Measurements from ENCODE around the gene FOXQ1.
"Not testable (repeated sequence)": the region's sequence is repeated elsewhere in the genome, so short reads cannot be mapped to it uniquely, and the experiment has no call there.

FOXQ1 gene

GRCh38 chr6:1324936-1325335, 13.0 kb downstream of the FOXQ1 start:
- no peak for DNase-seq

DNA sequence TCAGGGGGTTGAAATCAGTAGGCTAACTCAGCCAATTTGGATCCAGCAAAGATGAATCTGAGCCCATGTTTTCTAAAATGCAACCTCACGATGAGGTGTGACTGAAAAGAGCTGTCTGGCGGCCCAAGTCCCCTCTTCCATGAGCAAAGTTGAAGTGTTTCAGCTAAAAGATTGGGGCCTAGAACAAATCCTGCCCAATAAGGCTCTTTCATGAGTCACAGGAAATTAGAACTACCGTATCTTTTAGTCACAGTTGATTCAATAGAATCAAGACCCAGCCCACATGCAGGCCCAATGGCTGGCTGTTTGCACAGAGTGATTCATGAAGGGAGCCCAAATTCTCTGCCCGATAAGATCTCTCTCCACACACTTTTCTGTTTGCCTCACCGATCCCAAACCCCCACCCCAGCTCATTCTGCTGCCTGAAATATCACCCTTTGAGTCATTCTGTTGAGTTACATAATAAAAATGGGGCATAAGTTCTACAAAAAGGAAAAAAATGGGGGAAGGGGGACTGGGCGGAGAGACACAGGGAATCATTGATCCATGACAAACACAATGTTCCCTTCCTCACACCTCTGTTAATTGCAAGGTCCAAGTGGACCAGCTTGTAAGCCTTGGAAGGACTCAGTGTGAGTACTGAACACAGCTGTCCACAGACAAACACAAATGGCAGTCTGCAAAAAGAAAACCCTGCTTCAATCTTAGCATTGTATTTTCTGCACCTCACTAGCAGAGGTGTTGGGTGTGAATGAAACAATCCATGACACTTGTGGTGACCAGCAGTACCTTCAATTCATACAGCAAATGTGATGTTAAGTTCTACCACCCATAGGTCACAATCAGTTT, 13.8 kb downstream of the FOXQ1 start:
- DNase-seq, result no peak

DNA sequence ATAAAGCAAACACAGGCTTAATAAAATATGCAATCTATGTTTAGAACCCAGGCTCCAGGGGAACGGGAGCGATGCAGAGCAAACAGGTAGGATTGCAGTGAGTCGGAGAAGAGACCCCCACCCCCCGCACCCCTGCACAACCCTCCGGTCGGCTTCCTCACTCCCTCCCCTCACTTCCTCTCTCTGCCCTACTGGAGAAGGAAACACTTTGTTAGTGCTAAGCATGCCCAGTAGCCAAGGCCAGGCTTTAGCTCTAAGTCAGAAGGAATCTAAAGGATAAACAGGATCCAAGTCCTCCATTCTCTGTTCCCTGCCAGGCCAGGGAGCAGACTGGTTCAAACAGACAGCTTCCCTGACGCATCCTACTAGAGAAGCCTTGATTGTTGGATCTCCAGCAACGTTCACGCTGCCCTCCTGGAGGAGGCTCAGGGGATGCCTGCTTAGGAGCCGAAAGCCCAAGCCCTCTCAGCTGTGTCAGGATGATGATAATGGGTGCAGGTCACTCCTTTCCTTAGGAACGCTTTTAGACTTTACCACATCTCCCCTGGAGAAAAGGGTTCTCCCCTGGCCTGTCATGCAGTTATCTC, 14.7 kb downstream of the FOXQ1 start:
- no peak for DNase-seq

DNA sequence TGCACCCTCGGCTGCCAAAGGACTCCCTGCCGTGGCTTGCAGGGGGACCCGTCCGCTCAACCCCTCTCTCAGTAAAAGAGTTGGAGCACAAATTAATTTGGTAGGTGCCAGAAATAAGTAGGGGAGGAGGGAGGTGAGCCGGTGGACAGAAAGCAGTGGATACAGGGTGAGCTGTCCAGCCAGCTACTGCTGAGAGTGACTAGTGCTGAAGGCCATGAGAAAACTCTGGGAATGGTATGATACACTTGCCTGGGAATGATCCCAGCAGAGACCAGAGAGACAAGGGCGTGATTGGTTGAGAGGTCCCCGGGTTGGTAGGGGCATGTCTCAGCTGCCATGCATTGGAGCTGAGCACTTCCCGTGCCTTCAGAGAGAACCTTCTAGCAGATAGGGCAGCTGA, 15.7 kb downstream of the FOXQ1 start:
- DNase-seq, result no peak

DNA sequence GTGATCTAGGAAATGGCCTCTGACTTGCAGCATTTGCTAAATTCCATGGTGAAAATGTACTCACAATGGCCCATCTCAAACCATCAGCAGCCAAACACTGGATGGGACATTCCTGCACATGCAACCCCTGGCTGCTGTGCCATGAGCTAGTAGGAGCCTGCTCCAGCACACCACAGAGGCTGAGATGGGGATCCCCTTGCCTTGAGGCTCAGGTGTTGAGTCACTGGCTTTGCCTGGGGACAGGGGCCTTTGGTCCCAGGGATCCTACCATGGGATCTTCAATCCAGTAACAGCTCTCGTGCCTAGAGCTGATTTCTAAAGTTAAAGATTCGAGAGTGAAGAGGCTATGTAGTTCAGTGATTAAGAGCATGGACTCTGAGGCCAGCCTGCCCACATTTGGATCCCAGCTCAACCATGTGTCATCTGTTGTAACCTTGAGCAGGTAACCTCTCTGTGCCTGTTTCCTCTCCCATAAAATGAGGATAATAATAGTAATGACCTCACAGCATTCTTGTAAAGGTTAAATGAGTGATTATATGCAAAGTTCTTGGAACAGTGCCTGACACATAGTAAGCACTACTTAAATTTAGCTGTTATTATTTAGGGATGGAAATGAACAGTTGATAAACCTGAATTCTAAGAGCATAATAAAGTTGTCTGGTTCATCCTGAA, 16.4 kb downstream of the FOXQ1 start:
- DNase-seq, result no peak

GRCh38 chr6:1329708-1330107, 17.8 kb downstream of the FOXQ1 start:
- DNase-seq, result no peak

GRCh38 chr6:1334684-1335083, 22.8 kb downstream of the FOXQ1 start:
- DNase-seq, result no peak

DNA sequence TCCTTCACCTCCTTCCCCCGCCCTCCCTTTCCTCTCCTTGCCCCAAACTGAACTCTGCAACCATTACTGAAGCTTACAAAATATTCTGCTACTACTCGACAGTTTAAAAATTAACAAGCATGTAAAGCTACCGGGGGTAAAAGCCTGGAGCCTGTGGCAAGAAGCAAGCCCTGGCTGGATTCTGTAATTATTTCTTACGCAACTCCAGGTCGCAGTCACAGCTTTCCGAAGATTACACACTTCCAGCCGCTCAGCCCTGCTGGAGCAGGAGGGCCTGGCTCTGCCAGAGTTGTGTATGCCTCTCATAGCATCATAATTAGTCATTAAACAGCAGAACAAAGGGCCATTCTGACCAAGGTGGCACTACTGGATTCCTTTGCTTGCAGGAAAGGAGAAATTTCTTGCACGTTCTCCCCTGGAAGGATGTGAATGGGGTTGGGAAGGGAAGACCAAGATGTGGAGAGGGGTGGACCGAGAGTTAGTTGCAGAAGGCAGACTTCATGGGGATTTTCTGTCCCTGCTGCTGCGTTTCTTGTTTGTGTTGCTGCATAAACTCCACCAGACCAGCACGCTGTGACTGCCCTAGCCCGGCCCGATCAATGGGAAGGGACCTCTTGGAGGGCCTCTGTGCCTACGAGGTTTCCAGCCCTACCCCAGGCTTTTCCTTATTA, 23.6 kb downstream of the FOXQ1 start:
- no peak for DNase-seq

GRCh38 chr6:1336246-1336843, 24.4 kb downstream of the FOXQ1 start:
- DNase-seq, result no peak

GRCh38 chr6:1337791-1338190, 25.9 kb downstream of the FOXQ1 start:
- no peak for DNase-seq

GRCh38 chr6:1346101-1346500, 34.2 kb downstream of the FOXQ1 start:
- no peak for DNase-seq

- DNase-seq, result no peak
Measured at GRCh38 chr6:1346558-1347091, 34.7 kb downstream of the FOXQ1 start.

DNA sequence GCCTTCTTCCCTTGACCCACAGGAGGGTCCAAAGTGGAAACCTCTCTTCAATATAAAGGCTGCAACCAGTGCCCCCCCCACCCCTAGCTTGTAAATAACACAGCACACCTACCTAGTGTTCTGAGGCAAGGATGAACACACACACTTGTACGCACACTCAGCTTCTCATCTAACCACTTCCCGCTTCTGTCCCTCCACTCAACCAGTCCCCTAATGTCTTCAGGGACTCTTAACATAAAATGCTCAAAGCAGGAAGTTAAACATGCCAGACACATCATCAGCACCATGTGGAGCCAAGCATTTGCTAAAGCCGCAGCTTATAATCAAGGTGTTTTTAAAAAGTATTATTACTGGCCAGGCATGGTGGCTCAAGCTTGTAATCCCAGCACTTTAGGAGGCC, 35.3 kb downstream of the FOXQ1 start:
- DNase-seq, result no peak

- no peak for DNase-seq
Measured at GRCh38 chr6:1348675-1349074, 36.8 kb downstream of the FOXQ1 start.

DNA sequence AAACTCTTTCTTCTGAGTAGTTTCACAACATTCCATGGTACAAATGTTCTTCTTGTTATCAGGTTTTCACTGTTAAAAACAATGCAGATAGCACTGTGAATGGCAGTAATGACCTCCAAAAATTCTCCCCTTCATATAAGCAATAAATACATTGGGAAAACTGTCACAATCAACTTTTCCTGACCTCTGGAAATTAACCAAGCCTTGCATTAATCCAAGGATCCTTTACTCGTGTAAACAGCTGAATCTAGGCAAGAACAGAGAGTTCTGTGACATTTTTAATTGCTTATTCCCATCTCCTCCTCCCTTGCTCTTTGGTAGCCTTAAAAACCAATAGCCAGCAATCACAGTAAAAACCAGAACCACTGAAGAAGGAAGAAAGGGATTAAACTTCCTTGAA, 37.8 kb downstream of the FOXQ1 start:
- DNase-seq, result no peak

- no peak for DNase-seq
Measured at GRCh38 chr6:1351381-1352008, 39.6 kb downstream of the FOXQ1 start.

GRCh38 chr6:1355068-1355467, 43.2 kb downstream of the FOXQ1 start:
- DNase-seq, result not testable (repeated sequence)

- DNase-seq, result not testable (repeated sequence)
Measured at GRCh38 chr6:1361717-1362116, 49.8 kb downstream of the FOXQ1 start.

GRCh38 chr6:1362643-1363042, 50.7 kb downstream of the FOXQ1 start:
- no peak for DNase-seq

- DNase-seq, result no peak
Measured at GRCh38 chr6:1363298-1363697, 51.4 kb downstream of the FOXQ1 start.

GRCh38 chr6:1363729-1364572, 52.1 kb downstream of the FOXQ1 start:
- DNase-seq, result no peak
